NCI-H82 treated with DMSO at 0.1 percent for 48 hours (cell line): Measurements from ENCODE around the gene PIAS1.
"Not testable (repeated sequence)": the region's sequence is repeated elsewhere in the genome, so short reads cannot be mapped to it uniquely, and the experiment has no call there.

ENCODE experiments used
- DNase-seq: peaks from one replicate; lab custom pipeline; 2025; ENCODE audit not compliant: unreplicated experiment; lab: John Stamatoyannopoulos, UW

PIAS1 gene

GRCh38 chr15:68053701-68054627, at the start of gene PIAS1:
PIAS1 (plus strand) TSS chr15:68054315; CDS start chr15:68054327, 12 bp downstream.
- DNase-seq: peak; percentile 86

- not testable (repeated sequence) for DNase-seq
Measured at GRCh38 chr15:68007642-68008041, 46.5 kb upstream of the PIAS1 start.

GRCh38 chr15:68010361-68011153, 43.6 kb upstream of the PIAS1 start:
- DNase-seq: no peak

- DNase-seq: no peak
Measured at GRCh38 chr15:68012911-68013310, 41.2 kb upstream of the PIAS1 start.

GRCh38 chr15:68014219-68014618, 39.9 kb upstream of the PIAS1 start:
- no peak for DNase-seq

- no peak for DNase-seq
Measured at GRCh38 chr15:68015244-68015643, 38.9 kb upstream of the PIAS1 start.

GRCh38 chr15:68017201-68017600, 36.9 kb upstream of the PIAS1 start:
- no peak for DNase-seq

GRCh38 chr15:68018797-68019444, 35.2 kb upstream of the PIAS1 start:
- no peak for DNase-seq

- DNase-seq: no peak
Measured at GRCh38 chr15:68019814-68020525, 34.1 kb upstream of the PIAS1 start.

GRCh38 chr15:68020685-68021084, 33.4 kb upstream of the PIAS1 start:
- no peak for DNase-seq

GRCh38 chr15:68022061-68022460, 32.1 kb upstream of the PIAS1 start:
- DNase-seq: no peak

GRCh38 chr15:68023307-68024101, 30.6 kb upstream of the PIAS1 start:
- no peak for DNase-seq

- no peak for DNase-seq
Measured at GRCh38 chr15:68025835-68026424, 28.2 kb upstream of the PIAS1 start.

GRCh38 chr15:68027388-68027787, 26.7 kb upstream of the PIAS1 start:
- no peak for DNase-seq

GRCh38 chr15:68028137-68028887, 25.8 kb upstream of the PIAS1 start:
- no peak for DNase-seq

GRCh38 chr15:68028888-68029207, 25.3 kb upstream of the PIAS1 start:
- no peak for DNase-seq

GRCh38 chr15:68029959-68030358, 24.2 kb upstream of the PIAS1 start:
- DNase-seq: no peak

- no peak for DNase-seq
Measured at GRCh38 chr15:68031404-68031803, 22.7 kb upstream of the PIAS1 start.

- DNase-seq: no peak
Measured at GRCh38 chr15:68032672-68033071, 21.4 kb upstream of the PIAS1 start.
